ENCODE results near the gene MOGAT1. TPM values are rescaled to one million over a fixed set of nuclear protein-coding genes. Genes with fewer than 3 reads are reported as not detected.

MOGAT1 gene
- total and polyA plus RNA-seq, 2 of the 8 experiments (the other 6 are each of a cell fraction or from before 2014, with no cell fraction given): 0.11 to 0.67 TPM

DNA sequence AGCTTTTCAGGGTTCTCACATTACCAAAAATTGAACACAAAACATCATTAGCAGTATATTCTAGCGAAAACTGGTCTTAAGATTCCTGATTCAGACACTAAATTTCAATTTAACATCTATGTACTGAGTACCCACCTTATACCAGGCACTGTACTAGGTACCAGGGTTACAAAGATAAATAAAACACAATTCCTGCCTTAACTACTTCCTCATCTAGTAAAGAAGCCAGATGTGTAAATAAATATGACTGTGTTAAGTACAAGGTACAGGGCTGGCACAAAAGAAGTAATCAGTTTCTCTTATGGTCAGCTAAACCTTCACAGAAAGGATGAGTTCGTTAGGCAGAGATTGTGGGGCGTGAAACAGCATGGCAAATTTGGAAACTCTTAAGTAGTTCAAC lies 21.7 kb upstream of the MOGAT1 start:
- Histone ChIP-seq H3K4me3 (ENCODE audit: extremely low read depth in 1 of 4, insufficient read depth in 2 of 4, low read depth in 3 of 4, low read length in 4 of 4) (no peak overlapping the region), H2AK5ac (ENCODE audit: low read depth, low read length) (no peak overlapping the region), H3K27ac (ENCODE audit: low read depth, low read length) (no peak overlapping the region), H3K56ac (replicated peaks; ENCODE audit: insufficient read length, low read depth, low read length) (no peak overlapping the region), H3K9ac (replicated peaks in 1 of 4; ENCODE audit: extremely low read depth in 1 of 4, low read depth in 3 of 4, low read length in 3 of 4) (no peak overlapping the region), H3K36me3 (ENCODE audit: control insufficient read depth in 2 of 4, insufficient read depth in 4 of 4, low read length in 3 of 4) (peaks cover 0 to 29% (median 10%) of the 10 kb centered on the region in 4 experiments; a peak in 6 of 8 replicates), H3K23ac (ENCODE audit: insufficient read length) (no peak overlapping the region), H3K4me1 (replicated peaks in 1 of 4; ENCODE audit: control insufficient read depth in 3 of 4, insufficient read depth in 4 of 4, low read length in 3 of 4) (no peaks in the 10 kb centered on the region), H3K27me3 (replicated peaks in 1 of 4; ENCODE audit: control insufficient read depth in 3 of 4, extremely low read depth in 1 of 4, insufficient read depth in 3 of 4, low read length in 3 of 4) (no peaks in the 10 kb centered on the region), H2BK20ac (ENCODE audit: low read length) (no peak overlapping the region), H2BK120ac (replicated peaks; ENCODE audit: low read depth, low read length) (no peak overlapping the region), H2BK12ac (ENCODE audit: low read depth, low read length) (no peak overlapping the region), H4K8ac (ENCODE audit: extremely low read depth, insufficient read depth, low read length) (no peak overlapping the region), H3K18ac (ENCODE audit: extremely low read depth, low read length) (no peak overlapping the region), H3K79me2 (ENCODE audit: control insufficient read depth in 1 of 2, insufficient read depth in 2 of 2, low read length in 2 of 2) (peaks cover 0 to 59% of the 10 kb centered on the region in 2 experiments; a peak in 3 of 4 replicates), H2AFZ (ENCODE audit: low read length) (no peak overlapping the region), H3K4me2 (ENCODE audit: insufficient read depth in 1 of 2, low read depth in 2 of 2, low read length in 2 of 2) (no peak overlapping the region), H2BK15ac (ENCODE audit: low read length) (no peak overlapping the region), H3K23me2 (ENCODE audit: low read depth, low read length) (no peaks in the 10 kb centered on the region), H3K4ac (replicated peaks; ENCODE audit: insufficient read length, low read depth, low read length) (no peak overlapping the region), H4K20me1 (replicated peaks in 1 of 2; ENCODE audit: control insufficient read depth in 1 of 2, insufficient read depth in 2 of 2, low read length in 2 of 2) (peaks cover 3 to 6% of the 10 kb centered on the region in 2 experiments), H3K9me3 (ENCODE audit: insufficient read depth in 2 of 2, low read depth in 1 of 2, low read length in 1 of 2) (no peaks in the 10 kb centered on the region), H4K91ac (replicated peaks; ENCODE audit: insufficient read length, low read length) (no peak overlapping the region), H4K5ac (ENCODE audit: insufficient read length, low read depth, low read length) (no peak overlapping the region), H2BK5ac (ENCODE audit: low read depth, low read length) (no peak overlapping the region), H3K79me1 (ENCODE audit: low read depth, low read length) (peaks cover 2% of the 10 kb centered on the region; the same call in 1 of the 2 replicates), H3K14ac (ENCODE audit: insufficient read length) (no peak overlapping the region)
- WGBS, 2 experiments (ENCODE audit: extremely low coverage in 1 of 2, insufficient coverage in 1 of 2, insufficient read length in 1 of 2, insufficient replicate concordance in 2 of 2, low coverage in 1 of 2, low lambda C conversion rate in 2 of 2, missing lambda C conversion rate in 1 of 2): 87% methylated on average over 3 of the region's 3 CpGs; no CpG with 5 or more reads in 1 of the 2 experiments
- no peak for FAIRE-seq
- ChIA-PET CTCF (ENCODE audit: partially characterized antibody) (no interaction called here), POLR2A (ENCODE audit: partially characterized antibody) (no interaction called here)
- DNase-seq (ENCODE audit: low read depth in 1 of 2, low spot score in 2 of 2): no peak
- TF ChIP-seq NANOG (IDR thresholded peaks at IDR 0.05; ENCODE audit: insufficient read depth, low read depth, low read length, poor library complexity, severe bottlenecking) (no peak), KDM1A (IDR thresholded peaks at IDR 0.05; ENCODE audit: borderline replicate concordance, low read length) (no peak), EZH2 (IDR thresholded peaks at IDR 0.05; ENCODE audit: low read depth, low read length, severe bottlenecking) (no peak), MAFK (IDR thresholded peaks at IDR 0.05; ENCODE audit: low read depth, low read length) (no peak), BCL11A (IDR thresholded peaks at IDR 0.05; ENCODE audit: low read depth in 2 of 2, low read length in 2 of 2) (no peak), TAF1 (IDR thresholded peaks at IDR 0.05; ENCODE audit: low read depth, low read length) (no peak), CBX5 (IDR thresholded peaks at IDR 0.05; ENCODE audit: low read depth, low read length) (no peak), NRF1 (IDR thresholded peaks at IDR 0.05; ENCODE audit: low read depth, low read length) (no peak)
- TF ChIP-seq, protein P1, sequence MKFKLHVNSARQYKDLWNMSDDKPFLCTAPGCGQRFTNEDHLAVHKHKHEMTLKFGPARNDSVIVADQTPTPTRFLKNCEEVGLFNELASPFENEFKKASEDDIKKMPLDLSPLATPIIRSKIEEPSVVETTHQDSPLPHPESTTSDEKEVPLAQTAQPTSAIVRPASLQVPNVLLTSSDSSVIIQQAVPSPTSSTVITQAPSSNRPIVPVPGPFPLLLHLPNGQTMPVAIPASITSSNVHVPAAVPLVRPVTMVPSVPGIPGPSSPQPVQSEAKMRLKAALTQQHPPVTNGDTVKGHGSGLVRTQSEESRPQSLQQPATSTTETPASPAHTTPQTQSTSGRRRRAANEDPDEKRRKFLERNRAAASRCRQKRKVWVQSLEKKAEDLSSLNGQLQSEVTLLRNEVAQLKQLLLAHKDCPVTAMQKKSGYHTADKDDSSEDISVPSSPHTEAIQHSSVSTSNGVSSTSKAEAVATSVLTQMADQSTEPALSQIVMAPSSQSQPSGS (IDR thresholded peaks at IDR 0.05; ENCODE audit: low read length): no peak
- TF ChIP-seq, protein P2, sequence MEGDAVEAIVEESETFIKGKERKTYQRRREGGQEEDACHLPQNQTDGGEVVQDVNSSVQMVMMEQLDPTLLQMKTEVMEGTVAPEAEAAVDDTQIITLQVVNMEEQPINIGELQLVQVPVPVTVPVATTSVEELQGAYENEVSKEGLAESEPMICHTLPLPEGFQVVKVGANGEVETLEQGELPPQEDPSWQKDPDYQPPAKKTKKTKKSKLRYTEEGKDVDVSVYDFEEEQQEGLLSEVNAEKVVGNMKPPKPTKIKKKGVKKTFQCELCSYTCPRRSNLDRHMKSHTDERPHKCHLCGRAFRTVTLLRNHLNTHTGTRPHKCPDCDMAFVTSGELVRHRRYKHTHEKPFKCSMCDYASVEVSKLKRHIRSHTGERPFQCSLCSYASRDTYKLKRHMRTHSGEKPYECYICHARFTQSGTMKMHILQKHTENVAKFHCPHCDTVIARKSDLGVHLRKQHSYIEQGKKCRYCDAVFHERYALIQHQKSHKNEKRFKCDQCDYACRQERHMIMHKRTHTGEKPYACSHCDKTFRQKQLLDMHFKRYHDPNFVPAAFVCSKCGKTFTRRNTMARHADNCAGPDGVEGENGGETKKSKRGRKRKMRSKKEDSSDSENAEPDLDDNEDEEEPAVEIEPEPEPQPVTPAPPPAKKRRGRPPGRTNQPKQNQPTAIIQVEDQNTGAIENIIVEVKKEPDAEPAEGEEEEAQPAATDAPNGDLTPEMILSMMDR (IDR thresholded peaks at IDR 0.05; ENCODE audit: control extremely low read depth in 1 of 3, insufficient read depth in 1 of 3, low read depth in 1 of 3, low read length in 3 of 3): no peak
